NT2/D1 (cell line): Measurements from ENCODE around the gene HOXA4.

Experiments
- DNase-seq: peaks from one replicate; pipeline ENCODE4 v3.0.0-alpha.2; 2011; ENCODE audit warnings: low read depth, low spot score
- H3K27me3 ChIP-seq: 2 replicates; pipeline ENCODE4 v1.6.0; 2011; ENCODE audit warnings: mild to moderate bottlenecking; ENCODE audit not compliant: insufficient read length, insufficient read depth
- H3K36me3 ChIP-seq: 2 replicates; pipeline ENCODE4 v1.6.1; 2011; ENCODE audit warnings: mild to moderate bottlenecking, low read length, mixed read lengths; ENCODE audit not compliant: insufficient read depth, insufficient read length
- H3K4me1 ChIP-seq: 2 replicates; pipeline ENCODE4 v1.5.1; 2011; ENCODE audit not compliant: insufficient read depth, insufficient read length
- H3K4me3 ChIP-seq: 2 replicates; pipeline ENCODE4 v1.5.1; 2011; ENCODE audit warnings: low read depth; ENCODE audit not compliant: insufficient read length
- H3K9ac ChIP-seq: 2 replicates; pipeline ENCODE4 v1.6.0; 2011; ENCODE audit warnings: low read depth; ENCODE audit not compliant: insufficient read length
- H3K9me3 ChIP-seq: 2 replicates; pipeline ENCODE4 v1.5.1; 2011; ENCODE audit warnings: mild to moderate bottlenecking, low read length; ENCODE audit not compliant: insufficient read depth
- SUZ12 ChIP-seq: IDR thresholded peaks from 2 replicates; pipeline ENCODE4 v1.6.1; 2011; ENCODE audit not compliant: insufficient read length, insufficient read depth; ENCODE audit errors: extremely low read depth
- YY1 ChIP-seq: IDR thresholded peaks from 2 replicates; pipeline ENCODE4 v1.6.1; 2011; ENCODE audit not compliant: insufficient read length, insufficient read depth
- ZNF274 ChIP-seq: IDR thresholded peaks from 2 replicates; pipeline ENCODE4 v1.6.1; 2011; ENCODE audit warnings: mild to moderate bottlenecking, low read depth, low read length

HOXA4 gene

GRCh38 chr7:27123007-27123476, 7.5 kb downstream of the HOXA4 start:
- Histone ChIP-seq H3K4me1 (no peaks in the 10 kb centered on the region), H3K9ac (no peak overlapping the region), H3K27me3 (peaks cover 100% of the 10 kb centered on the region), H3K36me3 (no peaks in the 10 kb centered on the region), H3K9me3 (no peaks in the 10 kb centered on the region), H3K4me3 (no peak overlapping the region)
- TF ChIP-seq YY1 = no peak
- peak; percentile 43 for TF ChIP-seq SUZ12
- no peak for DNase-seq

- H3K9ac ChIP-seq = no peak overlapping the region
- no peaks in the 10 kb centered on the region for H3K4me1 ChIP-seq
- no peak overlapping the region for H3K4me3 ChIP-seq
- DNase-seq = no peak
- no peaks in the 10 kb centered on the region for H3K36me3 ChIP-seq
- no peaks in the 10 kb centered on the region for H3K9me3 ChIP-seq
- H3K27me3 ChIP-seq = peaks cover 100% of the 10 kb centered on the region
- TF ChIP-seq SUZ12 = no peak
- TF ChIP-seq ZNF274 = no peak
- TF ChIP-seq YY1 = no peak
Measured at GRCh38 chr7:27122077-27122910, 8.3 kb downstream of the HOXA4 start.

GRCh38 chr7:27121684-27122076, 8.9 kb downstream of the HOXA4 start:
- Histone ChIP-seq H3K36me3 (no peaks in the 10 kb centered on the region), H3K4me3 (no peak overlapping the region), H3K4me1 (no peaks in the 10 kb centered on the region), H3K9ac (no peak overlapping the region), H3K9me3 (no peaks in the 10 kb centered on the region), H3K27me3 (peaks cover 100% of the 10 kb centered on the region)
- no peak for DNase-seq
- no peak for TF ChIP-seq ZNF274
- TF ChIP-seq YY1 = no peak
- TF ChIP-seq SUZ12 = no peak

DNA sequence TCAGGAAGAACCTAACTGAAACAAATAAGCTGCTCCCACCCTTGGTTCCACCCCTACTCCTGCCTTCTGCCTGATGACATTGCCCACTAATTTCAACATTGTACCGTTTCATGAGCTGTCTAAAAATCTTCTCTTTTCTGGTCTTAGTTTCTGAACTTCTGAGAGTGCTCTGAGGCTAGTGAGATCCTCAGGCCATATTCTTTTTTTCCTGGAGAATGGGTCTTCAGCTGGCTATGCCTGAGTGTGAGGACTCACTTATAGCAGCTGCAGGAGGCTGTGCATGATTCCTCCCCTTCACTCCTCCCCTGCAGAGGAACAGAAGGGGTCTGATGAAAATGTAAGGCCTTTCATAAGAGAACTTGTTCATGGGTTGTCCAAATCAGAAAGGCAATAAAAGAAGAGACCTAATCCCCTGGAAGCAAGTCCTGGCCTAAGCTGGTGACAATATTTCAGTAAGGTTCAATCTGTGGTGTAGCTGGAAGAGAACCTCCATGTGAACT, 11.1 kb downstream of the HOXA4 start:
- H3K4me1 ChIP-seq = peaks cover 2% of the 10 kb centered on the region

GRCh38 chr7:27118580-27118979, 12.0 kb downstream of the HOXA4 start:
- Histone ChIP-seq H3K9ac (no peak overlapping the region), H3K27me3 (peaks cover 97% of the 10 kb centered on the region)
- TF ChIP-seq SUZ12 = no peak
- no peak for TF ChIP-seq YY1
- no peak for TF ChIP-seq ZNF274

More for the DNA sequence above, 11.1 kb downstream of the HOXA4 start:
- Histone ChIP-seq H3K36me3 (no peaks in the 10 kb centered on the region), H3K9ac (no peak overlapping the region), H3K4me3 (no peak overlapping the region), H3K27me3 (peaks cover 100% of the 10 kb centered on the region), H3K9me3 (no peaks in the 10 kb centered on the region)
- TF ChIP-seq SUZ12 (no peak), YY1 (no peak), ZNF274 (no peak)
- DNase-seq = no peak

DNA sequence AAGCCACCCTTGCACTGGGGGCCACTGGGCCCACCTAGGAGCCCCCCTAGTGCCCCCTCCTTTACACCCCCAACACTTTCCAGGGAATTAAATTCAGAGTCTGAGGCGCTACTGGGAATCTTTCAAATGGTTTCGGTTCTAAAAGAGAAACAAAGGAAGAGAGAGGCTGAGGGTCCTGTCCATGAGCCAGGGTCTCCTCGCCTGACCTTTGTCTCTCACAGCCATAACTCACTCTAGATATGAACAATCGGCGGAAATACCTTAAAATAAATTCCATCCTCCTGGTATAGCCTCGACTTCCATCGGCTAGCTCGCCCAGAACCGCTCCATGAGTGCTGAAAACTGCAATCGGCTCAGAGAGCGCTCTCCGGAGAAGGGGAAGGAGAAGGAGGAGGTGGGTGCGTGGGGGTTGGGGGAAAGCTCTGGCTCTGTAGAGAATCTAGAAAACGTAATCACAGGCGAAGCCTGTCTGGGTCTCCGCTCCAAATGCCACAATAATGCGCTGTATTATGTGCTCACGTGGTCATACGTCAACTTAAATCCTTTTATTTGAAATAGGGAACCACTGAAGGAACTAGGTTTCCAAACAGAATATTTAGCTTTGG, 12.6 kb downstream of the HOXA4 start:
- Histone ChIP-seq H3K4me3 (no peak overlapping the region), H3K9ac (no peak overlapping the region), H3K27me3 (peaks cover 97% of the 10 kb centered on the region), H3K4me1 (peaks cover 2% of the 10 kb centered on the region), H3K9me3 (no peaks in the 10 kb centered on the region), H3K36me3 (no peaks in the 10 kb centered on the region)
- no peak for TF ChIP-seq ZNF274
- TF ChIP-seq SUZ12 = no peak
- TF ChIP-seq YY1 = no peak
- DNase-seq = no peak

More at GRCh38 chr7:27118580-27118979, 12.0 kb downstream of the HOXA4 start:
- Histone ChIP-seq H3K4me1 (peaks cover 2% of the 10 kb centered on the region), H3K9me3 (no peaks in the 10 kb centered on the region), H3K36me3 (no peaks in the 10 kb centered on the region), H3K4me3 (no peak overlapping the region)
- DNase-seq = no peak

DNA sequence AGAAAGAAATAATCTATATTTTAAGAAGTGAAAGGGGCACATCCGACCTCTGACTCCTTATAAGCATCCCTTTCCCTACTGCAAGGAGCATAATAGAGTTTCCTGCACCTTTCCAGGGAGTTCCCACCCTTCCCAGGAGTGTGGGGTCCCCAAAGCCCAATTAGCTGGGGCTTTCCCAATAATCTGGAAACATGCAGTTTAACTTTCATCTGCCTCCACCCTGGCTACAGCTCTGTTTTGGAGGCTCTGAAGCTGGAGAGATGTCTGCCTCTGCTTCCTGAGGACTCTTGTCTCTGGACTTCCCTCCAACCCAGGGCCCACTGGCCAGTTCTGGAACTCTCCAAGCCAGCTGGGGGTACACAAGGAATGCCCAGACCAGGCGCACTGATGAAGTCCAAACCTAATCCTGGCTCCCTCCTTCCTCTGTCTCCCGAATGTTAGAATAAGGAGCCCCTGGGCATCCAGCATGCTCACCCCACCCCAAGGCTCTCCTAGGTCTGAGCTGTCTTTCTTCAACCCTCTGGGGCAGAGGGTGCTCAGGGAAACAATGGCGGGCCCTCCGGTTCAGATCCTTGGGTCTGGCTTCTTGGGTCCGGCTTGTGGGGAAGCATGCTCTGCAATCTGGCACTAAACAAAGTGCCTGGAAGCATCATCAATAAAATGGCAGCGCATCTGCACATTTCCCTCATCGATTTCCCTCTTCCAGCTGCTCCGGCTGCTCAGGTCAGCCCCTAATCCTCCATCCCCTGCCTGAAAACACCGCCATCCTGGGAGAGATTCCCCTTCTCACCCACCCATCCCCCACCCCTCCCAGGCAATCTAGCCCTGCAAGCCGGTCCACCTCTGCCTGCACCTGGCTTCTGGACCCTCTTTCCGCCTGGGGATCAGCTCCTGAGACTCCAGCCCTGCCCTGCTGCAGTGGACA, 13.3 kb downstream of the HOXA4 start:
- Histone ChIP-seq H3K27me3 (peaks cover 97% of the 10 kb centered on the region), H3K9me3 (no peaks in the 10 kb centered on the region), H3K36me3 (no peaks in the 10 kb centered on the region), H3K9ac (no peak overlapping the region), H3K4me3 (no peak overlapping the region), H3K4me1 (peaks cover 2% of the 10 kb centered on the region)
- TF ChIP-seq YY1 (no peak), ZNF274 (no peak), SUZ12 (no peak)
- no peak for DNase-seq
